ENCODE results near the gene NXPE3.
"Not testable (repeated sequence)": the region's sequence is repeated elsewhere in the genome, so short reads cannot be mapped to it uniquely, and the experiment has no call there.

The NXPE3 gene

GRCh38 chr3:101852983-101853840 lies 74.2 kb downstream of the NXPE3 start:
- DNase-seq (ENCODE audit: low spot score): no peak

- DNase-seq (ENCODE audit: low spot score): no peak
Measured at GRCh38 chr3:101853982-101854381, 75.0 kb downstream of the NXPE3 start.

- no peak for DNase-seq (ENCODE audit: low spot score)
Measured at GRCh38 chr3:101854608-101855304, 75.7 kb downstream of the NXPE3 start.

- DNase-seq (ENCODE audit: low spot score): no peak
Measured at GRCh38 chr3:101857301-101857741, 78.3 kb downstream of the NXPE3 start.

DNA sequence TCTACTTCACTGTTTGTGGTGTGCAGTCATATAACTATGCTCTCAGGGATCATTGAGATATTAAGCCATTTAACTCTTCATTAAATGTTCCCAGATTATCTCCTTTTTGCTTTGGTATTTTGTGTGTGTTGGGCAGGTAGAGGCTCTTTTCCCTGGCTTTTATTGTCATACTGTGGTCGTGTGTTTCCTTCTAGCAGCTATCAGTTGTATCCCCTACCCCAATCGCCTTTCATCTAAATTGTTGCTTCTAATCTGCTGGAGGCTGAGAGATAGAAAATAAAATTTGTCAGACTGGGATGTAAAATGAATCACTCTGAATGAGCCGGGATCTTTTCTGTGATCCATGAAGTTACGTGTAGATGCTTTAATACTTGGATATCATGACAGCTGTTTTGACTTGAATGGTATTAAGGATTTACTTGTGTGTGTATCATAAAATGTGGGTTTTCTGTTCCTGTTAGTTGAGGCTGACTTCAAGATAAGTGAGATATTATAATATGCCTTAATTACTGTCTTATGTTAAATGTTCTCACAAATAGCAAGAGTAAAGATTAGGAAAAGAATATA lies 79.5 kb downstream of the NXPE3 start:
- no peak for DNase-seq (ENCODE audit: low spot score)

- DNase-seq (ENCODE audit: low spot score): no peak
Measured at GRCh38 chr3:101859882-101860448, 81.0 kb downstream of the NXPE3 start.

- DNase-seq (ENCODE audit: low spot score): no peak
Measured at GRCh38 chr3:101861212-101861788, 82.3 kb downstream of the NXPE3 start.

DNA sequence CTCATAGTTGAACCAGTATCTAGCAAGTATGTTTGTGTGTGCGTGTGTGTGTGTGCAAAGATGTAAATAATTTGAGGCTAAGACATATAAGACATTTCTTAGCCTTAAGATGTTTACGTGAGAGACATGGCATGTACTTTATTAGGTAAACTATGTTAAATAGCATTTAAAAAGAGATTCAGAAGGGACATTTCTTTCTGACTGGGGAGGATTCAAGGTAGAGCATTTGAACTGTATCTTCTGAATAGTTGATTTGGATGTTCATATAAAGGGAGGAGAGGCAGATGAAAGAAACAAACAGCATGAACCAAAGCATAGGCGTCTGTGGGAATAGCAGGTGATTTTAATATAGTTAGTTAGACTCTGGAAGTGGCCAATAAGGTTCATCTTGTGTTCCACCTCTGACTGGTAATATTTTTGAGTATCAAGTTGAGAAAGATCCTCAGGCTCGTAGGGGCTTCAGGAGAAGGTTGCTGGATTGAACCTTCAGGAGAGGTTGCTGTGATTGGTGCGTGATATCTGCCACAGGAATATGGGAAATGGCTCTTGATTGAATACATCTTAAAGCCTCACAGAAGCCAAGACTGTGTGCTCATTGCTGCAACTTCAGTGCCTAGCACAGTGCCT lies 82.9 kb downstream of the NXPE3 start:
- DNase-seq (ENCODE audit: low spot score): no peak

DNA sequence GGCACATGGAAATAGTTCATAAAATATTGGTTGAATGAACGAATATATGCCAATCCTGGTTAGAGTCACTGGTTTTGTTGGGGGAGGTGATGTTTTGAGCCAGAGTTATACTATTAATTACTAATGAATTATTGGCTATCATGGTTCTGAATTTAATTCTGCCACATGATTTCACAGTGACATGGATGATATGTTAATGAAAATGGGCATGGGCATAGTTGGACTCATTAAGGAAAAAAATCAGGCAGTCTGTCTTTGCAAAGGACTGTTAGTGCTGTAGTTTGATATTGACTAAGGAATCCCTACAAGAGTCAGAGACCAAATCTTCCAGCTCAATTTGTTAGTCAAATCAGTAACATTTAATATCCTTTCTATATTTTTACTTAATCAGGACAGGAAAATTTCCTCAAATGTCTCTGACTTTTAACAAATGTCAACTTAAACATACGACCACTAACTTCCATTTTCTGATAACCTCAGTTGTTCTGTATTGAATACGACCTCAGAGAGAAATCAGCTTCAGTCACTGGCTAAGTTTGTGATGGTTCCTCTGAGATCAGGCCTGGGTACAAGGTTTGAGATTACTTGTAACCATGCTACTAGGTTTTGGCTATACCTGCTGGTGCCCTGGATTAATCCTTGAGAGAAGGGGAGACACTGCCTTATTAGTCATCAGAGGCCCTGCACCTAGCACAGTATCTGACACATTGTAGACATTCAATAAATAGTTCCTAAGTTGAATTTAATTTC lies 83.6 kb downstream of the NXPE3 start:
- DNase-seq (ENCODE audit: low spot score): no peak

- DNase-seq (ENCODE audit: low spot score): not testable (repeated sequence)
Measured at GRCh38 chr3:101864926-101865325, 85.9 kb downstream of the NXPE3 start.

- DNase-seq (ENCODE audit: low spot score): no peak
Measured at GRCh38 chr3:101865751-101866509, 86.9 kb downstream of the NXPE3 start.

- no peak for DNase-seq (ENCODE audit: low spot score)
Measured at GRCh38 chr3:101867511-101867910, 88.5 kb downstream of the NXPE3 start.

DNA sequence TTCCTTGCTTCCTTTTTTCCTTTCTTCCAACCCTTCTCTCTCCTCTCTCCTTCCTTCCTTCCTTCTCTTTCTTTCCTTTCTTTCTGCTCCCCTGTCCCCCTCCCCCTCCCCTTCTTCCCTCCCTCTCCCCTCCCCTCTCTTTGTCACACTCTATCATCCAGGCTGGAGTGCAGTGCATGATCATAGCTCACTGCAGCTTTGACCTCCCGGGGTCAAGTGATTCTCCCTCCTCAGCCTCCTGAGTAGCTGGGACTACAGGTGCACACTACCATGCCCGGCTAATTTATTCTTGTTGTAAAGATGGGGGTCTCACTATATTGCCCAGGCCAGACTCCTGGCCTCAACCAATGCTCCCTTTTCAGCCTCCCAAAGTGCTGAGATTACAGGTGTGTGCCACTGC lies 89.0 kb downstream of the NXPE3 start:
- no peak for DNase-seq (ENCODE audit: low spot score)

DNA sequence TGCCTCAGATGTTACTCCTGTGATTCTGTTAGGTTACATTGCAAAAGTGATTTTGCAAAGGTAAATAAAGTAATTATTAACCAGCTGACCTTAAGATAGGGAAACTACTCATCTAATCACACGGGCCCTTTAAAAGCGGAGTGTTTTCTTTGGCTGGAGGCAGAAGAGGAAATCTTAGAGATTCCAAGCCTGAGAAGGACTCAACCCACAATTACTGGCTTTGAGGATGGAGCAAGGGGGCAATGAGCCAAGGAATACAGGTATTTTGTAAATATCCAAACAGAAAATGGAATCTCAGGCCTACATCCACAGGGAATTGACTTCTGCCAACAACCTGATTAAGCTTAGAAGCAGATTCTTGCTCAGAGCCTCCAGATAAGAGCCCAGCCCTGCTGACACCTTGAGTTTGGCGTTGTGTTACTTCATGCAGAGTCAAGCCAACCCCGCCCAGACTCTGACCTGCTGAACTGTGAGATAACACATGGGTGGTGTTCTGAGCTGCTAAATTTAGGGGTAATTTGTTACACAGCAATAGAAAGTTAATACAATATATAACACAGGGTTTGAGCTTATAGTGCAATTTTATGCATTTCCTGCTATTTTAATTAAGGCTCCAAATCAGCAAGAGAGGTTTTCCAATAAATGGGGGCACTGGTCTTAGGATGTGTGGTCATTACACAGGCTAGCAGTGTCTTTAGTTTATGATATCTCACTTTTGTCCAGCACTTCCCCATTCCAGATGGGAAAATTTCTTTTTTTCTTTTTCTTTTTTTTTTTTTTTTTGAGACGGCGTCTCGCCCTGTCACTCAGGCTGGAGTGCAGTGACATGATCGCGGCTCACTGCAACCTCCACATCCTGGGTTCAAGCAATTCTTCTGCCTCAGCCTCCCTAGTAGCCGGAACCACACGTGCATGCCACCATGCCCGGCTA lies 89.8 kb downstream of the NXPE3 start:
- DNase-seq (ENCODE audit: low spot score): no peak

DNA sequence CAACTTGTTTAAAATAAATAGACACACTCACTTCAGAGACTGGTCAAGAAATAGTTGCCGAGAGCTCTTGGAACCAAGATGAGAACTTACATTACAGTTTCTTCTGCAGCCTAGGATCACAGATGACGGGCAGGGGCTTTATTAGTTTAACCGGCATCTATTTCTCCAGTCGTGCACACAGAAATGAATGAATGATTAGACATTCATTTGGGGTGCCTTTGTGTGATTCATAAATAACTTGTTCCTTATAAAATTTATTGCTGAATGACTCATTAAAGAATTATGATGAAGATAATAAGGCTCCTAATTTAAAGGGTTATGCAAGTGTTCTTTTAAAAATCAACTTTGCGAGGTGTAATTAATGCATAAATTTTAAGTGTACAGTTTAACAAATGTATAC lies 91.1 kb downstream of the NXPE3 start:
- DNase-seq (ENCODE audit: low spot score): no peak

DNA sequence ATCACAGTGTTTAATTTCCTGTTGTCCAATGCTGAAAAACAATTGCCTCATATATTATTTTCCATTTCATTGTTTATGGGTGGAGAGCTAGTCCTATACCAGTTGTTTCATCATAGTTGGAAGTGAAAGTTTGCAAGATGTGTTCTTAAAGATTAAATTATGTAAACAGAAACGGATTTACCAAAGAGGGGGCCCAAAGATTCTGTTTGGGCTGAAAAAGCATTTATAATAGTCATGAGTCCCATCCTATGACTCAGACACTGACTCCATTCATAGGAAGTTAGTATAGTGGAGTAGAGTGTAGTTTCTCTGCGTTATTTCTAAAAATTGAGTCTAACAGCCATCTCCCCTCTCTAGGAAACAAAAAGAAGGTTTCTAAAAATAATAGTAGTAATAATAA lies 94.6 kb downstream of the NXPE3 start:
- DNase-seq (ENCODE audit: low spot score): no peak

- DNase-seq (ENCODE audit: low spot score): no peak
Measured at GRCh38 chr3:101876142-101876541, 97.1 kb downstream of the NXPE3 start.
